GM15510 (cell line): Measurements from ENCODE around the gene BRINP3.

Experiments
- POLR2A ChIP-seq: IDR thresholded peaks from 3 replicates; pipeline ENCODE4 v1.6.1; 2011; ENCODE audit warnings: borderline replicate concordance; ENCODE audit not compliant: insufficient read length; ENCODE audit errors: extremely low read depth

BRINP3 gene

DNA sequence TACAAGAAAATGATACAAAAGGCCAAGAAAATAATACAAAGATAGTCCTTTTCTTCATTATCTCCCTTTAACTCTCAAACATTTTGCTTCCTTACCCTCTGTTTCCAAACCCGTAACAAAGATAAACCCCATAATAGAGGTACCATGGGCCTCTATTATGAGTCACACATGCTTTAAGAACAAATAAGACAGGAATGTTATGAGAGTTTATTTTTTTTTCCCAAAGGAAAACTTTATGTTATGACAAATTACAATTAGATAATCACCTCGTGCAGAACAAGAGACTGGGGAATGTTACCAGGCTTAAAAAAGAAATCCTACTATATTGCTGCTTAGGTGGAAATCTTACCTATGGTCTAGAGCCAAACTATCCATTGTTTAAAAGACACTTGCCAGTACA is 272.0 kb downstream of the BRINP3 start:
- TF ChIP-seq POLR2A = no peak

DNA sequence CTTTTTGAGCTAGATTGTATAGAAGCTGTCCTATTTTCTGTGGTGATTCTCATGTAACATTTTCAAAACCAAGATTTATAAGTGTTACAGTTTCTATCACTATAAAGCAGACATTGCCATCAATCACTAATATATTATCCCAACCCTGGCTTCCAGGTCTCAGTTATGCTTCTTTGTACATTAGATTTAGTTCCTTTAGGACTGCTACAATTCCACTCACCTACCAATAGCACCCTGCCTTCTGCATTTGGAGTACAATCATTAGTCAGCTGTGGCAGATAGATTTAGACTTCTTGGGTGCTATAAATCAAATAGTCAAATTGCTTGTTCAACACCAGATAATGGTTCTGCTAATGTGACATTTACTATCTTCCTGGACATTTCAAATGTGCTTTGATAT is 281.6 kb downstream of the BRINP3 start:
- no peak for TF ChIP-seq POLR2A

DNA sequence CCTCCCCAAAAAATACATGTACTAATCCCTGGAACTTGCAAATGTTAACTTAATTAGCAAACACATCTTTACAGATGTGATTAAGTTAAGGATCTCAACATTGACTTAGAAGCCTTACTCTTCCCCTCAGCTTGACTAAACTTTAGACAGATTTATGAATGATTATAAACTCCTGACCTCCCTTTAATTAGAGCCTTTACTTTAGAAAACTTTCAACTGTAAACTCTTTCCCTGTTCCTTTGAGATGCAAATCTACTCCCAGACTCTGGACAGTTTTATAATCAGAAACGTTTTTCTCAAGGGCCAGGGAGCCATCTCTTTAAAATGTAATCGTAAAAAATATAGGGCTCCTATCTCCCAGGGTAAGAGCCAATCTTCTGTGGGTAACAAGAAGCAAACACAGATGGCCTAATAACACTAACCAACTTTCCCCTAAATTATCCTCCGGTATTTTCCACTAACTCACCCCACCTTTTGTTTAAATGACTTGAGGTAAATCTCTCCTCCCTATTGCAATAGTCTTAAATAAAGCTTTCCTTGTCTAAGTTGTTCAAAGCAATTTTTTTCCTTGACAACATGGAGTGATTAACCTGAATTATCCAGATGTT is 284.1 kb downstream of the BRINP3 start:
- no peak for TF ChIP-seq POLR2A

DNA sequence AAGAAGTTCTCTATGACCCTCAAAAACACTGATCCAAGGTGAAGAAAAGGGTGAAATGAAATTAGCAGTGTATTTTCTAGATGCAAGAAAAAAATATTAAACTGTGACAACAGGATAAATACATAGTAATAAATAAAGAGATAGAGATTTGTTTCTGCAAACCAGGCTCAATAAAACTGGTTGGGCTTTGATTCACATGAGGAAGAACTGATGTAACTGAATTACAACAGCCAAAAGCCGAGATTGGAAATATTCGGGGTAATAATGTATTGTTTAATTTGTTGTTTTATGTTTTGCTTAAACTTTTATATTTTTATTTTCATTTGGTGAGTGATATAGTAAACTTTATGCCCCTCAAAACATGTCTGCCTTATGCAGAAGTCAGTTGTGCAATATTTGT is 285.0 kb downstream of the BRINP3 start:
- no peak for TF ChIP-seq POLR2A

DNA sequence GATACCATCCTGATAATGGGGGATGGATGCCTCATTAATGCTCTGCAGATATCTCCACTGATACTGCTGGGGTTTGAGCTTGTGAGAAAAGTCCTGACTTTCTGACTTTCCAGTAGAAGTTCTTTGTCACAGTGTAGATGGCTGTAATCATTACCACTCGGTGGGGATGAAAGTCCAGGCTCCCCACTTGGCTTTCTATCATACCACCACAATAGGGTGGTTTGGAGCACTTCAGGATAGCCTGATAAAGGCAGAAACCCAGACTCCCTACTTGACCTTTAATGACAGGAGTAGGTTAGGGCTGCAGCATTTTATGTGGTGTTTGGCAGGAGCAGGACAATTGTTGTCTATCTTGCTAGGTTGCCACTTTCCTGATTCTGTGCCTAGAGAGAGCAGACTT is 294.1 kb downstream of the BRINP3 start:
- no peak for TF ChIP-seq POLR2A

DNA sequence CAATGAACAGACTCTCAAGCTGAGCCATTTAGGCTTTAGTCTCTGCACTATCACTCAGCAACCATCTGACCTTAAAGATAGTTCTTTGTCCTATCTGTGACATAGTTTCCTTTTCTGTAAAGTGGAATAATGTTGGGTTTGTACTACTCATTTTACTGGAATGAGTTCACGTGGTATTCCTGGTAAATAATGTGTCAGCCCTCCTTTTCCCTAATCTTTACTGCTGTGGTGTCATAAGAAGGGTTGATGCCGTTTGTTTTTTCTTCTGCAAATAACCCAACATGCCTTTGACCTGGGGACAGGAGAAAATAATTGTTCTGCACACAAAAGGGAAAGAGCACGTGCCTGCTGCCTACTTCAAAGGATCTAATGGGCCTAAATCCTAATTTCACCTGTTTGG is 297.8 kb downstream of the BRINP3 start:
- TF ChIP-seq POLR2A = no peak

DNA sequence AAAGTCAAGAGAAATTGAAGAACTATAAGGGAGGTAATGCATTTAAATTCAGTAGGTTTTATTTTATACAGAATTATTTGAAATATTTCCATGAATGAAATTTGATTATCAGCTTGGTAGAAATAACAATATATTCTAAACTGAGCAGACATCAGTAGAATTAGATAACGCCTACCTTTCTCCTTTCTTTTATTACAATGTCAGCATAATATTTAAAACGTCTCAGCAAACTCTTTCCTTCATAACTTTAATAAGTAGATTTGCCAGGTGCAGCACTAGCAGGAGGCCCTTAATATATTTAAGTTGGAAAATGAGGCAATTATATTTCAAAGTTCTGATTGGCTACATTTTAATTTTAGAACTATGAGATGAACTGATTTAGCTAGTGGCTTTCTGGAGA is 298.8 kb downstream of the BRINP3 start:
- TF ChIP-seq POLR2A = no peak

DNA sequence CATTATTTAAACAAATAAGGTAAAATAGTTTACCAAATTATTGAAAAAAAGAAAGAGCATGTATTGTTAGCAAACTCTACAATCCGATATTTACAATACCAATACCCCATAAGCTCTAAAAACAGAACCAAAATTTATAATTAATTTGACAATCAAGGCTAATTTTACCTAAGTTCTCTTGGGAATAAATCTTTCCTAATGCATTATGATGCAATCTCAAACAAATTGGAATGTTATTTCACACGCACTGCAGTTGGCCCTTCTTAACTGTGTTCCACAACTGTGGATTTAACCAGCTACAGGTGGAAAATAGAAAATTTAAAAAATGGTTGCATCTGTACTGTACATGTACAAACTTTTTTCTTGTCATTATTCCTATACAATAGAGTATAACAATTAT is 300.1 kb downstream of the BRINP3 start:
- TF ChIP-seq POLR2A = no peak

DNA sequence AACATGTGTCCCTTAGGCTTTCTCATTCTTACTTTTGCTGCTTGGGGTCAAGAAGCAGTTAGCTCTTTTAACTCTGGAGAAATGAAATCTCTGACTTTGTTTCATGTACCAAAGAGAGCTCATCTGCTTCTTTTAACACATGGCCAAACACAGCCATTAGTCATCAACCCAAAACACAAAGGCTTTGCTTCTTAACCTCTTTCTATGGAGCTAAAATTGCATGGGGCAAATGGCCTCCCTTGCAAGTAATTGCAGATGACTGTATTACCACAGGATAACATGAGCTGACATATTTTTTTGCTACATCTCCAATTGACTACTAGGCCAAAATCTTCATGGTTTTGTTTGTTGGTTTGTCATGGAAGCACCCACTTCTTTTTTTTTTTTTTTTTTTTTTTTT is 300.9 kb downstream of the BRINP3 start:
- TF ChIP-seq POLR2A = no peak

DNA sequence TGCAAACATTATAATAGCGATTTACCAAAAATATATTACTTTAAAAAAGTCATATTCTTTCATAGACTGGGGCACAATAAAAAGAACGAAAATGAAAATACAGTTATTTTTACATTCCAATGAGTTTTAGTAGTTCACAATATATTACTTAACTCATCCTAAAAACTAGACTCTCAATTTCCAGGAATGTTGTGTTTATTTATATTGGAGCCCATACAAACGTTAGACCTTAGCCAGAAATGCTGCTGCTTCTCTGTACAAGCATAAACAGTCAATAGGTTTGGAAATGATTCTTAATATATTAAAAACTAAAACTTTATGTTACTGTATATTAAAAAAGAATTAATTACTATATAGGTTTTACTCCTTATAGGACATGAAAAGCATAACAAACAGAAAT is 302.3 kb downstream of the BRINP3 start:
- TF ChIP-seq POLR2A = no peak

DNA sequence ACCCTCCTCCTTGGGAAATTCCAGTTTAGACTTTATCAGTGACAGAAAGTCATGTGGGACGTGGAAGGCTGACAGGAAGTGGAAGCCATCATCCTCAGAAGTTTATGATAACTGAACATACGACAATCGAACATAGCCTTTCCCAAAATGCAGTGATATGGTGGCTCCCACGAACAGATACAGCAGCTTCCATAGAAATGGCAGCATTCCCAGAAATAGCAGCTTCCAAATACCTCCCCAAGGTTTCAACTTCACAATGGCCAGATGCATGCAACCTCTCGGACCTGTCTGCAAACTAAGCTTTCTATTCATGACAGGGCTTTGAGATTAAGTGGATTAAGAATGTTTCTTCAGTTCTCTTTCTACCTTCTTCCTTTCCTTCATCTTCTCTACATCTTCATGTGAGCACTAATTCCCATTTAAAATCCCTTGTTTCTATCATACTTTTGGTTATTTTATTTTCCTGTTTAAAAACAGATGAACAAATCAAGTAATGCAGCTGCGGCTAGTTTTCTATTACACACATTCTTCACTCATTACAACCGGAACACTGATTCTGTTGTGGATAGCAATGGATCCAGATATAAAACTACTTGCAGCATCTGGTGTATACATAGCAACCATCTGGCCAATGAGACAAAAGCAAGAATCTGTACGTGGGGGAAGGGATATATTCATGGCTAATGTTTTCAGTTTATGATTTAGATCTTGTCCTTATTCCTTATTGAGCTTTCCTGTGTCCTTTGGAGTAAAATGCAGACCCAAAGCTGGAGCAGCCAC is 304.8 kb downstream of the BRINP3 start:
- TF ChIP-seq POLR2A = no peak

DNA sequence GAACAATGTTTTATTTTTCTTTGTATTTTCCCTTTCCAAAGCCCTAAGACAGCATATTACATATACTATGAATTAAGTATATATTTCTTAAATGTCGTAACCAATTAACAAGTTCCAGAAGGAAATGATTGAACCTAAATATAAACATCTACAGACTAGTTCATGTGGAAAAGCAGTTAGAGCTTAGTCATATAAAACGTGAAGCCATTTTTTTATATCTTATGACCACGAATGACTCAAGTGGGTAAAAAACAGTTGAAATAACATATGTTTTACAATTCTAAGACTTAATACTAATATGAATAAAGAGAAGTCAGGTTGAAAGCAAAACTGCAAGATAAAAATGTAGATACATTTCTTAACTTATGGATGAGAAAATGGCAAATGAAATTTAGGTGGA is 307.3 kb downstream of the BRINP3 start:
- no peak for TF ChIP-seq POLR2A

DNA sequence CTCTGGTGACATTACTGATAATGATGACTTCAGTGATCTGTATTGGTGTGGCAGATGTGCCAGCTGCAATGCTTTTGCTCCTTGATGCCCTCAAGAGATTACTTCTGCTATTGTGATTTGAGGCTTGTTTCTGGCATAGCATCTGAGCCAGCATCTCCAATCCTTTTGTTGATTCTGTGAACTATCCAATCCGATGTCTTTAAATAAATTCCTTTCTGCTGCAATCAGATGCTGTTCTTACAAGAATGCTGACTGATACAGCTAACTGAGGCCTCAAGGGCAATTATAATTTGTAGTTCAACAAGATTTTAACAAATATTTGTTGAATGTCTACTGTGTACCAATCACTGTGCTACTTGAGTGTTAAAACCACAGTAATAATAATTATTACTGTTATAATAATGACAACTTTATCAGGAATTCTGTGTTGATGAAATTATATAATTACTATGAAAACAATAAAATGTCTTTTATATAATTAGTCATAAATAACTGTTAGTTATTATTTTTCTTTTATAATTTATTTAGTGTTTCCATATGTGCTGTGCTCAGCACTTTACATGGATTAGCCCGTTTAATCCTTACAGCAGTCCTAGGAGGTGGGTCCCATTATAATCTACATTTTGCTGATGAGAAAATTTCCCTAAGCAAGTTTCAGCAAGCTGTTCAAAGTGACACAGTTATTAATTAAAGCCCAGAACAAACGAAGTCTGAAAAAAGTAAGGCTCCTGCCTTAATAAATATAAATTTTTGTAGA is 308.2 kb downstream of the BRINP3 start:
- TF ChIP-seq POLR2A = no peak

DNA sequence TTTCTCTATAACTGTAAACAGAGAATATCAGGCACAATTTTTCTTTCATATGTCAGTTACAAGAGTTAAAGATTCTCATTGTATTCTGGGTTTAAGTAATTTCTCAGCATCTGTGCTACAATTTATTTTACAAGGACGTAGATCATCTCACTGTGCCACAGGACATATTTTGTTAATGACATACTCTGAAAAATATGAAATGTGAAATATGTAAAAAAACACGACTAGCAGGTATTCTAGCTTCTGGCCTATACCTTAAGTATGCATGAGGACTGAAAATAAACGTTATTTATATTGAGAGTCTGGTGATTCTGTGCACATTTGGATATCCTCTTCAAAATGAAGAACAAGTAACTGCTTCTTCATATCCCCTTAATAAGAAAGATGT is 308.8 kb downstream of the BRINP3 start:
- TF ChIP-seq POLR2A = no peak

DNA sequence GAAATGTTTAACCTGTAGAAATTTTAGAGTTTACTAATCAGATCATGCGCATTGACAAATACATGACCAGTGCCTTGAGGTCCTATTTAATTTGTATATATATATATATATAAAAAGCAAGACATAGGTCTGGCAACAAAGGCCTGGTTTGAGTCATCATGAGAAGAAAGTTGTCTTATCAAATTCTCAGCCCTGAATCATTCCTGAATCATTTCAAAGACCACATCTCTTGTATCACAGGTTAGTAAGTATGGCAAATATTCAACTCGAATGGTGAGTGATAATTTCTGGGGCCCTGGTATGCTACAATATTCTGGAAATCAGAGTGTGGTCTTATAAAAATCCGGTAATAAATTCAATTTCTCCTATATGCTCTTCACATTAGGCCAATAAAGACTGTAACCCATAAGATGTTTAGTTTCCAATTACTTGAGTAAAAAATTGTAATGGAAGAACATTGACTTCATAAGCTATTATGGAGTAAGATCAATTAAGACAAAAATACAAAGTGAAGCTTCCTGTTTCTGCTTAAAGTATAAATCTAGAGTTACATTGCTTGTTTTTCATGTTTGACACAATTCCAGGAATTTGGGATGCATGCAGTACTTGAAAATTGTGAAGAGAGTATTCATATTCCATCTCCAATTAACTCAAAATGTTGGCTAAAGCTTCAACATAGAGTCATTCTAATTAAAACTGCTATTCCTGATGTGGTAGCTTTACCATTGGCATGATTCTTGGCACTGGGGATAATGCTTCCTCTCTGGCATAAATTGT is 309.4 kb downstream of the BRINP3 start:
- no peak for TF ChIP-seq POLR2A

DNA sequence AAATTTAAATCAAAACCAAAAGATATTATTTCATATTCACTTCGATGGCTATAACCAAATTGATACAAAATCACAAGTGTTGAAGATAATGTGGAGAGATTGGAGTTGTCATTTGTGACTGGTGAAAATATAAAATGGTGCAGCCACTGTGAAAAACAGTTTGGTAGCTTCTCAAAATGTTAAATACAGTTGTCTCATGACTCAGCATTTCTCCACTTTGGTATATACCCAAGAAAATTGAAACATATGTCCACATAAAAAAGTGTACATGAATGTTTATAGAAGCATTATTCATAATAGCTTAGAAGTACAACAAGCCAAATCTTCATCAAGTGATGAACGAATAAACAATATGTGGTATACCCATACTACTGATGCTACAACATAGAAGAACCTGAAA is 318.5 kb downstream of the BRINP3 start:
- no peak for TF ChIP-seq POLR2A

DNA sequence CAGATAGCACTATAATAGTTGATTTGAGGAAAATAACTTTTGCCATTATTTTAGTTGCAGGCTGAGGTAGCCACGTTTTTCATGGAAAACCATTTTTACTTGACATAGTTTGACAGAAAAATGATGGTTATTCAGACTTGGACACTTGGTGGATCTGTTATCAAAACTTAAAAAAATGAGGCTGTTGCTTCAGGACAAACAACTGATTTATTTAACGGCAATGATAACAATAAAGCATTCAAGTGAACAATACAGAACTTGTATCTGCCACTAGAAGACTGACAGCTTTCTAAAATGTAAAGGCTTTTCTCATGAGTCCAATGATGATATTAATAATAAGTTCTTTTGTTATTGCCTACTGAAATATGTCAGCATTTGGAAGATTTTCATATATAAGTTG is 322.9 kb downstream of the BRINP3 start:
- TF ChIP-seq POLR2A = no peak
